PFSK-1 (cell line): ENCODE data around the gene DNTT.

Experiments used
- FOXP2 ChIP-seq: optimal IDR thresholded peaks from 2 replicates; pipeline ENCODE3; 2011; ENCODE audit warnings: borderline replicate concordance, control low read depth, inconsistent platforms; ENCODE audit not compliant: insufficient read depth; ENCODE audit errors: extremely low read length, extremely low read depth
- POLR2AphosphoS5 ChIP-seq: IDR thresholded peaks from 2 replicates; pipeline ENCODE4 v1.6.1; 2012; ENCODE audit warnings: low read depth, mild to moderate bottlenecking, control low read depth, low read length, moderate library complexity
- SIN3A ChIP-seq: IDR thresholded peaks from 2 replicates; pipeline ENCODE4 v1.6.1; 2012; ENCODE audit warnings: mild to moderate bottlenecking, low read length, moderate library complexity, borderline replicate concordance; ENCODE audit not compliant: insufficient read depth
- TAF1 ChIP-seq: IDR thresholded peaks from 2 replicates; pipeline ENCODE4 v1.6.1; 2012; ENCODE audit warnings: low read length, control low read depth, borderline replicate concordance; ENCODE audit not compliant: insufficient read depth
- TF ChIP-seq, protein P1 (sequence below), 2 experiments: IDR thresholded peaks; 2 replicates each; pipeline versions ENCODE4 v1.6.1 to v1.8.0; 2011 to 2012; ENCODE audit warnings: low read depth in 2 of 2, low read length in 2 of 2, control low read depth in 1 of 2, inconsistent platforms in 1 of 2, mild to moderate bottlenecking in 1 of 2, moderate library complexity in 1 of 2; ENCODE audit not compliant: insufficient read depth in 1 of 2

DNTT gene

GRCh38 chr10:96275685-96276418 lies 28.4 kb upstream of the DNTT start:
- no peak for TF ChIP-seq TAF1
- TF ChIP-seq, protein P1, sequence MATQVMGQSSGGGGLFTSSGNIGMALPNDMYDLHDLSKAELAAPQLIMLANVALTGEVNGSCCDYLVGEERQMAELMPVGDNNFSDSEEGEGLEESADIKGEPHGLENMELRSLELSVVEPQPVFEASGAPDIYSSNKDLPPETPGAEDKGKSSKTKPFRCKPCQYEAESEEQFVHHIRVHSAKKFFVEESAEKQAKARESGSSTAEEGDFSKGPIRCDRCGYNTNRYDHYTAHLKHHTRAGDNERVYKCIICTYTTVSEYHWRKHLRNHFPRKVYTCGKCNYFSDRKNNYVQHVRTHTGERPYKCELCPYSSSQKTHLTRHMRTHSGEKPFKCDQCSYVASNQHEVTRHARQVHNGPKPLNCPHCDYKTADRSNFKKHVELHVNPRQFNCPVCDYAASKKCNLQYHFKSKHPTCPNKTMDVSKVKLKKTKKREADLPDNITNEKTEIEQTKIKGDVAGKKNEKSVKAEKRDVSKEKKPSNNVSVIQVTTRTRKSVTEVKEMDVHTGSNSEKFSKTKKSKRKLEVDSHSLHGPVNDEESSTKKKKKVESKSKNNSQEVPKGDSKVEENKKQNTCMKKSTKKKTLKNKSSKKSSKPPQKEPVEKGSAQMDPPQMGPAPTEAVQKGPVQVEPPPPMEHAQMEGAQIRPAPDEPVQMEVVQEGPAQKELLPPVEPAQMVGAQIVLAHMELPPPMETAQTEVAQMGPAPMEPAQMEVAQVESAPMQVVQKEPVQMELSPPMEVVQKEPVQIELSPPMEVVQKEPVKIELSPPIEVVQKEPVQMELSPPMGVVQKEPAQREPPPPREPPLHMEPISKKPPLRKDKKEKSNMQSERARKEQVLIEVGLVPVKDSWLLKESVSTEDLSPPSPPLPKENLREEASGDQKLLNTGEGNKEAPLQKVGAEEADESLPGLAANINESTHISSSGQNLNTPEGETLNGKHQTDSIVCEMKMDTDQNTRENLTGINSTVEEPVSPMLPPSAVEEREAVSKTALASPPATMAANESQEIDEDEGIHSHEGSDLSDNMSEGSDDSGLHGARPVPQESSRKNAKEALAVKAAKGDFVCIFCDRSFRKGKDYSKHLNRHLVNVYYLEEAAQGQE (IDR thresholded peaks at IDR 0.05; ENCODE audit: insufficient read depth in 1 of 2, low read depth in 2 of 2, low read length in 2 of 2) = no peak
- TF ChIP-seq FOXP2 = no peak
- no peak for TF ChIP-seq POLR2AphosphoS5
- no peak for TF ChIP-seq SIN3A

GRCh38 chr10:96276426-96276825 lies 27.8 kb upstream of the DNTT start:
- no peak for TF ChIP-seq POLR2AphosphoS5
- TF ChIP-seq SIN3A = no peak
- TF ChIP-seq, protein P1 (IDR thresholded peaks at IDR 0.05; ENCODE audit: insufficient read depth in 1 of 2, low read depth in 2 of 2, low read length in 2 of 2) = no peak
- TF ChIP-seq TAF1 = no peak
- TF ChIP-seq FOXP2 = no peak

DNA sequence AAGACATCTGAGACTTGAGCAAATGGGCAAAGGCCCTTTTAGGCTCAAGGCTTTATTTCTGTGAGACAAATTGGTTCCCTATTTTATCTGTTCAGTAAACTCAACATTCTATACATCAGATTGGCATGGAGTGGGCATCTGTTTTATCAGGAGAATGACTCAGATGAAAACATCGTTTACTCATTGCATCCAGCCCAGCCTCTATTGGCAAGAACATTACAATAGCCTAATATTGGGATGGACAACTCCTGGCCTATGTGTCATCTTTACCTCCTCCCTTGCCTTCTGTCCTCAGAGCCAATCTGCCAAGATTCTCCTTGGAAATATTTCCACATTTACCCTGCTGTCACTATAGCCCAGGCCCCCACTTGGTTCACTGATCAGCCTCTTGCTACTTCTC lies 27.4 kb upstream of the DNTT start:
- TF ChIP-seq, protein P1 (IDR thresholded peaks at IDR 0.05; ENCODE audit: insufficient read depth in 1 of 2, low read depth in 2 of 2, low read length in 2 of 2) = no peak
- TF ChIP-seq FOXP2 (no peak), TAF1 (no peak), POLR2AphosphoS5 (no peak), SIN3A (no peak)

DNA sequence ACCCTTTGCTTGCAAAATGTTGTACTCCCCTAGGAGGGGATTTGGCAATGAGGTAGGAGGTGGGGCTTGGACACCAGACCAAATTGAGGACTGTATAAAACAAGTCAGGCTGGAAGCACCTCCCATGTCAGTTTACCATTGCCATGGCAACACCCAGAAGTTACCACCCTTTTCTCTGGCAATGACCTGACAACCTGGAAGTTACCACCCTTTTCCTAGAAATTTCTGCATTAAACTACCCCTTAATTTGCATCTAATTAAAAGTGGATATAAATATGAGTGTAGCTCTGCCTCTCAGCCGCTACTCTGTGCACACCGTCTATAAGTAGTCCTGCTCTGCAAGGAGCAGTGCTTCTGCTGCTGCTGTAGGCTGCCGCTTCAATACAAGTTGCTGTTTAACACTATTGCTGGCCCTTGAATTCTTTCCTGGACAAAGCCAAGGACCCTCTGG lies 25.0 kb upstream of the DNTT start:
- TF ChIP-seq FOXP2 (no peak), SIN3A (no peak), POLR2AphosphoS5 (no peak), TAF1 (no peak)
- TF ChIP-seq, protein P1 (IDR thresholded peaks at IDR 0.05; ENCODE audit: insufficient read depth in 1 of 2, low read depth in 2 of 2, low read length in 2 of 2) = no peak

DNA sequence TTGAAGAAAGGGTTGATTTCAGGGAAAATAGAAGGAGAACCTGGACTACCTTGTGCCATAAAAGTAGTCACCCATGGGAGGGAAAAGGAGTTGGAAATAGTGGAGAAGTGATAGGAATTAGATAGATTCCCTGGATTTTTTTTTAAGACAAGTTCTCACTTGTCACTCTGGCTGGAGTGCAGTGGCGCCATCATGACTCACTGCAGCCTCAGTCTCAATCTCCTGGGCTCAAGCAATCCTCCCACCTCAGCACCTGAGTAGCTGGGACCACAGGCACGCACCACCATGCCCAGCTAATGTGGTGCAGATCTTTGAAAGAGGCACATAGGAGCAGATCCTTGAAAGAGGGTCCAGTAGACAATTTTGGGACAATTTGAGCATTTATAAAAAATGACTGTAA lies 23.4 kb upstream of the DNTT start:
- TF ChIP-seq FOXP2 (no peak), SIN3A (no peak), TAF1 (no peak), POLR2AphosphoS5 (no peak)
- TF ChIP-seq, protein P1 (IDR thresholded peaks at IDR 0.05; ENCODE audit: insufficient read depth in 1 of 2, low read depth in 2 of 2, low read length in 2 of 2) = no peak
